ENCODE results near the gene CCR5AS.

CCR5AS gene

GRCh38 chr3:46314517-46314916, 92.3 kb downstream of the CCR5AS start:
- H3K4me3 ChIP-seq (replicated peaks in 1 of 2; ENCODE audit: low read depth in 2 of 2, low read length in 2 of 2), result no peak overlapping the region
- DNase-seq (ENCODE audit: low read depth in 2 of 2), result no peak
- no peak for TF ChIP-seq CTCF (IDR thresholded peaks at IDR 0.05; ENCODE audit: low read depth, low read length)

Data from cardiac fibroblast (primary cell).